Hepatocyte (in vitro differentiated cells): ENCODE results near the gene PRODH. TPM values are rescaled to one million over a fixed set of nuclear protein-coding genes. Genes with fewer than 3 reads are reported as not detected.
"Not testable (repeated sequence)": the region's sequence is repeated elsewhere in the genome, so short reads cannot be mapped to it uniquely, and the experiment has no call there.

Experiments
- DNase-seq: peaks from one replicate; pipeline ENCODE4 v3.0.0-alpha.2; 2016; ENCODE audit warnings: low spot score
- H2AFZ ChIP-seq: fragments of 200-600 bp; sonication (generic); 2 replicates; pipeline ENCODE4 v1.6.0; 2016; ENCODE audit warnings: antibody characterized with exemption, mild to moderate bottlenecking
- H3K27ac ChIP-seq: fragments of 200-600 bp; sonication (generic); 2 replicates; pipeline ENCODE4 v1.5.1; 2016; ENCODE audit warnings: mild to moderate bottlenecking
- H3K27me3 ChIP-seq: fragments of 200-600 bp; sonication (generic); 2 replicates; pipeline ENCODE4 v1.6.1; 2016
- H3K36me3 ChIP-seq: fragments of 200-600 bp; sonication (generic); replicated peaks from 2 replicates; pipeline ENCODE4 v1.5.1; 2016; ENCODE audit warnings: low read depth; ENCODE audit not compliant: insufficient read depth
- H3K4me1 ChIP-seq: fragments of 200-600 bp; sonication (generic); 2 replicates; pipeline ENCODE4 v1.5.1; 2016; ENCODE audit warnings: mild to moderate bottlenecking, moderate library complexity; ENCODE audit not compliant: insufficient read depth
- H3K4me2 ChIP-seq: fragments of 200-600 bp; sonication (generic); 2 replicates; pipeline ENCODE4 v1.6.0; 2016
- H3K4me3 ChIP-seq: fragments of 200-600 bp; sonication (generic); 2 replicates; pipeline ENCODE4 v1.5.1; 2016; ENCODE audit warnings: mild to moderate bottlenecking
- H3K79me2 ChIP-seq: fragments of 200-600 bp; sonication (generic); 2 replicates; pipeline ENCODE4 v1.6.0; 2017; ENCODE audit warnings: mild to moderate bottlenecking
- H3K9me2 ChIP-seq: fragments of 200-600 bp; sonication (generic); replicated peaks from 2 replicates; pipeline ENCODE4 v1.6.0; 2017; ENCODE audit warnings: mild to moderate bottlenecking; ENCODE audit not compliant: insufficient read depth
- H3K9me3 ChIP-seq: fragments of 200-600 bp; sonication (generic); 2 replicates; pipeline ENCODE4 v1.5.1; 2016; ENCODE audit warnings: low read depth, mild to moderate bottlenecking
- H4K20me1 ChIP-seq: fragments of 200-600 bp; sonication (generic); 2 replicates; pipeline ENCODE4 v1.6.0; 2016; ENCODE audit warnings: mild to moderate bottlenecking; ENCODE audit not compliant: insufficient read depth, poor library complexity, severe bottlenecking
- CTCF ChIP-seq: fragments of 200-600 bp; sonication (generic); IDR thresholded peaks from 2 replicates; pipeline ENCODE4 v1.5.1; 2016; ENCODE audit warnings: antibody characterized with exemption, mild to moderate bottlenecking; ENCODE audit not compliant: poor library complexity
- EZH2 ChIP-seq: fragments of 200-600 bp; sonication (generic); IDR thresholded peaks from 2 replicates; pipeline ENCODE4 v1.6.1; 2016; ENCODE audit warnings: antibody characterized with exemption, mild to moderate bottlenecking, borderline replicate concordance
- EZH2phosphoT487 ChIP-seq: fragments of 200-600 bp; sonication (generic); IDR thresholded peaks from one replicate; pipeline ENCODE4 v1.6.1; 2018; ENCODE audit warnings: antibody characterized with exemption, mild to moderate bottlenecking, low read depth, moderate library complexity; ENCODE audit not compliant: unreplicated experiment, severe bottlenecking
- WGBS: methylation state at CpG from one replicate; pipeline ENCODE4 v1.1.6; 2016; ENCODE audit warnings: low lambda C conversion rate; ENCODE audit errors: missing lambda C conversion rate; 5-methylcytosine and 5-hydroxymethylcytosine counted together
- polyA plus RNA-seq: library from polyadenylated mRNA; unstranded; fragments of >200 nt; fragmentation: Nextera tagmentation; extraction: Ambion mirVana; gene quantifications from 2 replicates; pipeline ENCODE4 v1.2.1, GENCODE V29; 2016
- total RNA-seq: library from RNA; depleted of rRNA; stranded (reverse); fragments of >200 nt; gene quantifications from 2 replicates; pipeline ENCODE4 v1.2.3, GENCODE V29; 2014

The PRODH gene
- total and polyA plus RNA-seq, 2 experiments from 2014 or later: 27.2 to 27.9 TPM

- no peaks in the 10 kb centered on the region for H3K4me1 ChIP-seq
- 54% methylated on average over 19 of the region's 20 CpGs for WGBS
- H3K4me3 ChIP-seq: no peak overlapping the region
- H3K79me2 ChIP-seq: no peaks in the 10 kb centered on the region
- H3K9me2 ChIP-seq: no peaks in the 10 kb centered on the region
- no peaks in the 10 kb centered on the region for H4K20me1 ChIP-seq
- H3K27ac ChIP-seq: no peak overlapping the region
- DNase-seq: peak; percentile 76
- H2AFZ ChIP-seq: no peak overlapping the region
- H3K9me3 ChIP-seq: no peaks in the 10 kb centered on the region
- TF ChIP-seq EZH2 (no peak), CTCF (no peak), EZH2phosphoT487 (no peak)
- H3K27me3 ChIP-seq: no peaks in the 10 kb centered on the region
- no peaks in the 10 kb centered on the region for H3K36me3 ChIP-seq
- no peak overlapping the region for H3K4me2 ChIP-seq
These were observed 32.1 kb upstream of the PRODH start for GRCh38 chr22:18968011-18968749.

DNA sequence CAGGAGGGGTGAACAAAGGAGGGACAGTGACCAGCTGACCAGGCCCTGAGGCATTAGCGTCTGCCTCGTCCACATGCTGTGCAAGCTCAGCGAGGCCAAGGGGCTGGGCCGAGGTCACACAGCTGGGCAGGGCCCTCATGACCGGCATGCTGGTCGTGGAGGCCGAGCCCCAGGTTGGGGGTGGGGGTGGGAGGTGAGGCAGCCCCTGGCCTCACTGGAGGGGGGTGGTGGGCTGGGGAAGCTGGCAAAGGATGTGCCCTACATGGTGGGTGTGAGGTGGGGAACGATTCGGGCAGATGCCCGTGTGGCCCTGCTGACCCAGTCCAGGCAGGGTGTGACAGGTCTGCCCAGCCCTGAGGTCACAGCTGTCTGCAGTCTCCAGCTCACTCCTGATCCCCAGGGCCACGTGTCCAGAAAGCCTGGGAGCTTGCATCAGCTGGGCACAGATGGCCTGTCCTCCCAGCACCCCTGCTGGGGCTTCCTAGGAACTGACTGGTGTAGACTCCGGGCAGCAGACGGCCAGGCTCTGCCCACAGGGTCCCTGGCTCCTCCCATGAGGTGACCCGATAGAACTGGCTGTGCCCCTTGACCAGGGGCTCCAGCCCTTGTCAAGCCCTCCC lies 31.4 kb upstream of the PRODH start:
- H4K20me1 ChIP-seq, DNase-seq, H3K9me2 ChIP-seq, H3K79me2 ChIP-seq, H3K4me1 ChIP-seq, H3K9me3 ChIP-seq, H3K36me3 ChIP-seq, H3K4me2 ChIP-seq, H2AFZ ChIP-seq, H3K4me3 ChIP-seq, H3K27ac ChIP-seq, H3K27me3 ChIP-seq: not testable (repeated sequence)
- WGBS: 73% methylated on average over 11 of the region's 14 CpGs

GRCh38 chr22:18966748-18967147 lies 30.7 kb upstream of the PRODH start:
- Histone ChIP-seq H3K27ac (no peak overlapping the region), H3K36me3 (no peaks in the 10 kb centered on the region), H3K4me3 (no peak overlapping the region), H3K9me3 (no peaks in the 10 kb centered on the region), H4K20me1 (no peaks in the 10 kb centered on the region), H3K27me3 (no peaks in the 10 kb centered on the region), H3K79me2 (no peaks in the 10 kb centered on the region), H2AFZ (no peak overlapping the region), H3K9me2 (no peaks in the 10 kb centered on the region), H3K4me2 (no peak overlapping the region), H3K4me1 (no peaks in the 10 kb centered on the region)
- no peak for DNase-seq
- TF ChIP-seq EZH2 (no peak), CTCF (no peak), EZH2phosphoT487 (no peak)
- WGBS: 93% methylated on average over 6 of the region's 7 CpGs
